ENCODE data around the gene KRTAP1-5.
"Not testable (repeated sequence)": the region's sequence is repeated elsewhere in the genome, so short reads cannot be mapped to it uniquely, and the experiment has no call there.

Gene KRTAP1-5

GRCh38 chr17:41042953-41043352 is 15.9 kb upstream of the KRTAP1-5 start:
- no peak for FAIRE-seq
- TF ChIP-seq, protein P1, sequence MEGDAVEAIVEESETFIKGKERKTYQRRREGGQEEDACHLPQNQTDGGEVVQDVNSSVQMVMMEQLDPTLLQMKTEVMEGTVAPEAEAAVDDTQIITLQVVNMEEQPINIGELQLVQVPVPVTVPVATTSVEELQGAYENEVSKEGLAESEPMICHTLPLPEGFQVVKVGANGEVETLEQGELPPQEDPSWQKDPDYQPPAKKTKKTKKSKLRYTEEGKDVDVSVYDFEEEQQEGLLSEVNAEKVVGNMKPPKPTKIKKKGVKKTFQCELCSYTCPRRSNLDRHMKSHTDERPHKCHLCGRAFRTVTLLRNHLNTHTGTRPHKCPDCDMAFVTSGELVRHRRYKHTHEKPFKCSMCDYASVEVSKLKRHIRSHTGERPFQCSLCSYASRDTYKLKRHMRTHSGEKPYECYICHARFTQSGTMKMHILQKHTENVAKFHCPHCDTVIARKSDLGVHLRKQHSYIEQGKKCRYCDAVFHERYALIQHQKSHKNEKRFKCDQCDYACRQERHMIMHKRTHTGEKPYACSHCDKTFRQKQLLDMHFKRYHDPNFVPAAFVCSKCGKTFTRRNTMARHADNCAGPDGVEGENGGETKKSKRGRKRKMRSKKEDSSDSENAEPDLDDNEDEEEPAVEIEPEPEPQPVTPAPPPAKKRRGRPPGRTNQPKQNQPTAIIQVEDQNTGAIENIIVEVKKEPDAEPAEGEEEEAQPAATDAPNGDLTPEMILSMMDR (IDR thresholded peaks at IDR 0.05; ENCODE audit: insufficient read depth, missing control alignments) = no peak
- DNase-seq (ENCODE audit: insufficient read length, low spot score) = no peak

- not testable (repeated sequence) for DNase-seq (ENCODE audit: insufficient read length, low spot score); FAIRE-seq
Observed at GRCh38 chr17:41040783-41041571, 14.0 kb upstream of the KRTAP1-5 start, which contains the start of gene KRTAP1-1. TSS of gene KRTAP1-1 (minus strand) at chr17:41041450. CDS start at chr17:41041397, 53 bp downstream.

DNA sequence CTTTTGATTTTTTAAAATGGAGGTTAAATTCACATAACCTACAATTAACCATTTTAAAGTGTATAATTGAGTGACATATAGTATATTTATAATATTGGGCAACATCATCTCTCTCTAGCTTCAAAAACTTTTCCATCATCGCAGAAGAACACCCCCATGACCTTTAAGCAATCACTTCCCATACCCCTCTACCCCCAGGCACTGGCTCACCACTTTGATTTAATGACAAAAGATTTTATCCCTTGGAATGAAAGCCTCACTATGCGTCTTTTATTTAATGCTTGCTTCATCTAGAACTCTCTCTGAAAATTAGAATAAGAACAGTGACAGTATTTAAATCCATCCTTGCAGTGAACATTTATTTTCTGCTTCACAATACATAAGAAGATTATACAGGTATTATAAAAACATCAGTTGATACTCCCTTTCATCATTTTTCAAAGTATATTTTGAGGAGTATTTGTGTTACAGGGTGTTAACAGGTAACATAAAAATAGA is 10.9 kb upstream of the KRTAP1-5 start:
- FAIRE-seq (no peak), DNase-seq (ENCODE audit: insufficient read length, low spot score) (no peak)
- TF ChIP-seq, protein P1 (IDR thresholded peaks at IDR 0.05; ENCODE audit: insufficient read depth, missing control alignments) = no peak

DNA sequence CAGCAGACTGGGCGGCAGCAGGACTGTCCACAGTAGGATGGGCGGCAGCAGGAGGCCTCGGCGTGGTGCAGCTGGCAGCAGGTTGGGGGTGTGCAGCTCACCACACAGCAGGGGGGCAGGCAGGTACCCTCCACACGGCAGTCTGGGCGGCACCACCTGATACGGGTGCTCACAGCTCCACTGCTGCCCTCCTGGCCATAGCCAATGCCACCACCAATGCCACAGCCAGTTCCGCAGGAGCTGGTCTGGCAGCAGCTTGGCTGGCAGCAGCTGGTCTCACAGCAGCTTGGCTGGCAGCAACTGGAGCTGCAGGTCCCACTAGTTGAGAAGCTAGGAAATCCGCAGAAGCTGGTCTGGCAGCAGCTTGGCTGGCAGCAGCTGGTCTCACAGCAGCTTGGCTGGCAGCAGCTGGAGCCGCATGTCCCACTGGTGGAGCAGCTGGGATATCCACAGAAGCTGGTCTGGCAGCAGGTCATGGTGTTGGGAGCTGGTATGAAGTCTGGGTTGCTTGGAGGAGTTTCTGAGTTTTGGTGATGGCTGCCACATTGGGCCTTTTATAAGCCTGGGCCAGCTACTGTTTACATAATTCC is 7.4 kb upstream of the KRTAP1-5 start, which contains the start of gene KRTAP1-3:
Gene KRTAP1-3, minus strand, starts transcription at position 529 of the 590 bp plus-strand sequence. Its CDS starts 53 bp downstream, at position 476.
- FAIRE-seq; DNase-seq (ENCODE audit: insufficient read length, low spot score): not testable (repeated sequence)

- FAIRE-seq (no peak), DNase-seq (ENCODE audit: insufficient read length, low spot score) (no peak)
- TF ChIP-seq, protein P1 (IDR thresholded peaks at IDR 0.05; ENCODE audit: insufficient read depth, missing control alignments) = no peak
Observed at GRCh38 chr17:41029633-41030245, 2.7 kb upstream of the KRTAP1-5 start, which contains the start of gene KRTAP1-4. TSS of gene KRTAP1-4 (minus strand) at chr17:41030195. CDS start at chr17:41030078, 117 bp downstream.

DNA sequence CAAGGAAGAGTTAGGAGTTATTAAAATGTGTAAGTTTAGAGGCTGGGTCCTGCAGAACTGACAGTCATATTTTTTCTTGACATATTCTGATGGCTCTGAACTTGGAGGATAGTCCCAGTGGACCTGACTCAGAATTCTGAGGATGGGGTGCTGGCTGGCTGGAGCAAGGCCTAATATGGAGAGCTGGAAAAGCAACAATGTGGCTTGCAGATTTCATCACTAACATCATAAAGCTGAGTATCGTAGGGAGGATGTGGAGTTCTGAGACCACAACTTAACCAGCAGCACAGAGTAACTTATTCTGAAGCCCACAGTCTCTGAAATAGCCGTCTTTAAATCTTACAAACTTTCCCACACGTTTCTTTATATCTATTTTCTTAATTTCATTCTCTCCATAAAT is 2.3 kb downstream of the KRTAP1-5 start:
- TF ChIP-seq, protein P1 (IDR thresholded peaks at IDR 0.05; ENCODE audit: insufficient read depth, missing control alignments) = no peak
- FAIRE-seq (no peak), DNase-seq (ENCODE audit: insufficient read length, low spot score) (no peak)

GRCh38 chr17:41020336-41020735 is 6.7 kb downstream of the KRTAP1-5 start:
- TF ChIP-seq, protein P1 (IDR thresholded peaks at IDR 0.05; ENCODE audit: insufficient read depth, missing control alignments) = no peak
- DNase-seq (ENCODE audit: insufficient read length, low spot score) = no peak
- no peak for FAIRE-seq
